ENCODE results near the gene FAM117B. TPM values are rescaled to one million over a fixed set of nuclear protein-coding genes. Genes with fewer than 3 reads are reported as not detected.

FAM117B gene
- total RNA-seq, 2 experiments from 2014 or later = 46.8 to 50.4 TPM

DNA sequence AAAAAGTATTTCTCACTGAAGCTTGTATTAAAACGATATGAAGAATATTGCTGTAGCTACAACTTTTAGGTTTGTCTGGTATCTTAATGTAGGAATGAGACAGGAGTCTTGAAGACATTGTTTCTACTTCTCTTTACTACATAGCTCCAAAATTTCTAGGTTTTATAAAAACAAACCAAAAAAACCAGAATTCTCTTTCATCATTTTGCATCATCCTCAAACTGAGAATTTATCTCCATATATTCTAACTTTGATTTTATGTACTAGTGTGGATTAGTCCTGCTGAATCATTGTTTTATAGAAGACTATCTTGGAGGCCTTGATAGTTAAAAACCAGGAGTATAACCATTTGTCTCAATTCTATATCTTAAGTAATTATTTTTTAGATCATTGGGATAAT is 136.6 kb downstream of the FAM117B start:
- no peak overlapping the region for H3K27ac Mint-ChIP-seq
- H3K36me3 ChIP-seq (ENCODE audit: insufficient read depth, low read length) = peaks cover 30% of the 10 kb centered on the region
- POLR2A ChIA-PET = interaction anchor here (0.6 to 1.3 kb wide), 2 partner anchors 9 to 137 kb away, joined by 3 to 8 read pairs; partner anchors contain the start of gene FAM117B

GRCh38 chr2:202771741-202772460 is 137.1 kb downstream of the FAM117B start:
- no peak for ATAC-seq (ENCODE audit: poor library complexity)

More for the DNA sequence above, 136.6 kb downstream of the FAM117B start:
- Histone ChIP-seq H3K4me3 (ENCODE audit: low read length) (no peak overlapping the region), H3K4me1 (ENCODE audit: insufficient read depth, low read length) (no peaks in the 10 kb centered on the region), H3K27ac (ENCODE audit: low read depth in 1 of 2, low read length in 2 of 2) (no peak overlapping the region), H3K27me3 (ENCODE audit: control insufficient read depth in 1 of 2, insufficient read depth in 2 of 2, low read length in 2 of 2) (no peaks in the 10 kb centered on the region), H3K9me3 (ENCODE audit: control insufficient read depth in 1 of 2, insufficient read depth in 1 of 2, low read length in 2 of 2) (no peaks in the 10 kb centered on the region)
- TF ChIP-seq, protein P1, sequence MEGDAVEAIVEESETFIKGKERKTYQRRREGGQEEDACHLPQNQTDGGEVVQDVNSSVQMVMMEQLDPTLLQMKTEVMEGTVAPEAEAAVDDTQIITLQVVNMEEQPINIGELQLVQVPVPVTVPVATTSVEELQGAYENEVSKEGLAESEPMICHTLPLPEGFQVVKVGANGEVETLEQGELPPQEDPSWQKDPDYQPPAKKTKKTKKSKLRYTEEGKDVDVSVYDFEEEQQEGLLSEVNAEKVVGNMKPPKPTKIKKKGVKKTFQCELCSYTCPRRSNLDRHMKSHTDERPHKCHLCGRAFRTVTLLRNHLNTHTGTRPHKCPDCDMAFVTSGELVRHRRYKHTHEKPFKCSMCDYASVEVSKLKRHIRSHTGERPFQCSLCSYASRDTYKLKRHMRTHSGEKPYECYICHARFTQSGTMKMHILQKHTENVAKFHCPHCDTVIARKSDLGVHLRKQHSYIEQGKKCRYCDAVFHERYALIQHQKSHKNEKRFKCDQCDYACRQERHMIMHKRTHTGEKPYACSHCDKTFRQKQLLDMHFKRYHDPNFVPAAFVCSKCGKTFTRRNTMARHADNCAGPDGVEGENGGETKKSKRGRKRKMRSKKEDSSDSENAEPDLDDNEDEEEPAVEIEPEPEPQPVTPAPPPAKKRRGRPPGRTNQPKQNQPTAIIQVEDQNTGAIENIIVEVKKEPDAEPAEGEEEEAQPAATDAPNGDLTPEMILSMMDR (IDR thresholded peaks at IDR 0.05) = no peak
- no peak overlapping the region for H3K4me3 Mint-ChIP-seq
- no peak for DNase-seq
- H3K27me3 Mint-ChIP-seq = no peaks in the 10 kb centered on the region
- CTCF ChIA-PET = no interaction called here
- intact Hi-C loops (cut with DNase I, micrococcal nuclease) = no loop called here
- no peak for ATAC-seq (ENCODE audit: poor library complexity)
- H3K9me3 Mint-ChIP-seq = no peaks in the 10 kb centered on the region
- H3K4me1 Mint-ChIP-seq (ENCODE audit: low read depth) = peaks cover 19% of the 10 kb centered on the region
- H3K36me3 Mint-ChIP-seq (ENCODE audit: low read depth) = peaks cover 84% of the 10 kb centered on the region

GRCh38 chr2:202773301-202773973 is 138.7 kb downstream of the FAM117B start:
- Mint-ChIP-seq H3K4me1 (ENCODE audit: low read depth) (peaks cover 6% of the 10 kb centered on the region), H3K4me3 (no peak overlapping the region), H3K36me3 (ENCODE audit: low read depth) (peaks cover 81% of the 10 kb centered on the region), H3K27me3 (no peaks in the 10 kb centered on the region), H3K9me3 (no peaks in the 10 kb centered on the region), H3K27ac (no peak overlapping the region)
- Histone ChIP-seq H3K4me3 (ENCODE audit: low read length) (no peak overlapping the region), H3K4me1 (ENCODE audit: insufficient read depth, low read length) (no peaks in the 10 kb centered on the region), H3K27me3 (ENCODE audit: control insufficient read depth in 1 of 2, insufficient read depth in 2 of 2, low read length in 2 of 2) (no peaks in the 10 kb centered on the region), H3K9me3 (ENCODE audit: control insufficient read depth in 1 of 2, insufficient read depth in 1 of 2, low read length in 2 of 2) (no peaks in the 10 kb centered on the region), H3K27ac (ENCODE audit: low read depth in 1 of 2, low read length in 2 of 2) (no peak overlapping the region), H3K36me3 (ENCODE audit: insufficient read depth, low read length) (peaks cover 32% of the 10 kb centered on the region)
- CTCF ChIA-PET = no interaction called here
- TF ChIP-seq, protein P1 (IDR thresholded peaks at IDR 0.05) = no peak
- ATAC-seq (ENCODE audit: poor library complexity) (no peak), DNase-seq (no peak)
- POLR2A ChIA-PET = interaction anchor here (0.6 kb wide), 1 partner anchor 93 kb away, joined by 3 read pairs; no protein-coding TSS in a partner anchor
- intact Hi-C loops (cut with DNase I, micrococcal nuclease) = no loop called here

More at GRCh38 chr2:202771741-202772460, 137.1 kb downstream of the FAM117B start:
- peaks cover 15% of the 10 kb centered on the region for H3K4me1 Mint-ChIP-seq (ENCODE audit: low read depth)
- Histone ChIP-seq H3K27ac (ENCODE audit: low read depth in 1 of 2, low read length in 2 of 2) (no peak overlapping the region), H3K4me1 (ENCODE audit: insufficient read depth, low read length) (no peaks in the 10 kb centered on the region), H3K4me3 (ENCODE audit: low read length) (no peak overlapping the region), H3K36me3 (ENCODE audit: insufficient read depth, low read length) (peaks cover 25% of the 10 kb centered on the region), H3K27me3 (ENCODE audit: control insufficient read depth in 1 of 2, insufficient read depth in 2 of 2, low read length in 2 of 2) (no peaks in the 10 kb centered on the region), H3K9me3 (ENCODE audit: control insufficient read depth in 1 of 2, insufficient read depth in 1 of 2, low read length in 2 of 2) (no peaks in the 10 kb centered on the region)
- H3K9me3 Mint-ChIP-seq = no peaks in the 10 kb centered on the region
- no peak overlapping the region for H3K4me3 Mint-ChIP-seq
- H3K36me3 Mint-ChIP-seq (ENCODE audit: low read depth) = peaks cover 83% of the 10 kb centered on the region
- DNase-seq = no peak
- ChIA-PET POLR2A (interaction anchor here (0.7 to 1.3 kb wide), 2 partner anchors 136 to 137 kb away, joined by 3 to 8 read pairs; partner anchors contain the start of gene FAM117B), CTCF (no interaction called here)
- no peak overlapping the region for H3K27ac Mint-ChIP-seq
- no peaks in the 10 kb centered on the region for H3K27me3 Mint-ChIP-seq
- intact Hi-C loops (cut with DNase I, micrococcal nuclease) = no loop called here
- TF ChIP-seq, protein P1 (IDR thresholded peaks at IDR 0.05) = no peak
